H54 (cell line): ENCODE measurements around the gene IMMP1L.
A peak's percentile ranks its signal among the peaks of the same experiment; 100 is the strongest.

ENCODE experiments used
- DNase-seq: peaks from one replicate; pipeline ENCODE4 v3.0.0; 2011; ENCODE audit warnings: low spot score, mixed read lengths; ENCODE audit not compliant: insufficient read length
- FAIRE-seq: peaks from 3 replicates; lab custom pipeline; 2011; peaks lifted over from hg19 to GRCh38; lab: Jason Lieb, UNC
- POLR2A ChIP-seq: IDR thresholded peaks from 2 replicates; pipeline ENCODE4 v1.6.1; 2011; ENCODE audit warnings: low read depth, mild to moderate bottlenecking, low read length

Gene IMMP1L

DNA sequence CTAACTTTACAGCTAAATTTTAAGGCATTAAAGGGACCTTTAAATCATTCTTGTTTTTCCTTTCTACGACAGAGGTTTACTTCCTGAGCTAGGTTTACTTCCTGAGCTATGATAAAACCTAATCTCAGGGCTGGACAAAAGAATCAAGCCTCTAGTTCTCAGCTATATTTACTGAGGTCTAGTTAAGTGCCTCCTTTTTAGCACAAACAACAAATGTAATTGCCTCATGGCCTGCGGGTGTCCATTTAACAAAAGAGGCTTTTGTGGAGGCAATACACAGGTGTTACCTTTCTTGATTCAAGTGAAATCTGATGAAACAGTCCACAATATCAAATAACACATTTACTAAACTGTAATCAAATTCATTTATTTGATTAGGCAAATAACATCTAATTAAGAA is 67.3 kb downstream of the IMMP1L start:
- DNase-seq = no peak
- TF ChIP-seq POLR2A = no peak
- FAIRE-seq = no peak

DNA sequence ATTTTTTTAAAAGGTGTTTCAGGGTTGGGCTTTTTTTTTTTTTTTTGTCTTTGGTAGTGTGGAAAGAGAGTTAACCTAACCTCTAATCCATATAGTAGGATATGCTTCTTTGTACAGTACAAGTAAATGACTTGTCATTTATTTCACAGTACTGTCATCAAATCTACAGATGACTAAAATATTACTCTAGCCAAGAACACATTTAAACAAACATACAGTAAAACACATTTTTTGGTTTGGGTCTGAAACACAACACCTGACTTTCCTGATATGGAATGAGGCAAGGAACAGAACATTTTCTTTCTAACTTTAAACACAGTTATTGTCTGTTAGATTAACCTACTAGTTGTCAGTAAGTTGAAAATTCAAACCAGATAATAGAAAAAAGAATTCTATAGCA is 68.1 kb downstream of the IMMP1L start:
- DNase-seq (no peak), FAIRE-seq (no peak)
- TF ChIP-seq POLR2A = no peak

DNA sequence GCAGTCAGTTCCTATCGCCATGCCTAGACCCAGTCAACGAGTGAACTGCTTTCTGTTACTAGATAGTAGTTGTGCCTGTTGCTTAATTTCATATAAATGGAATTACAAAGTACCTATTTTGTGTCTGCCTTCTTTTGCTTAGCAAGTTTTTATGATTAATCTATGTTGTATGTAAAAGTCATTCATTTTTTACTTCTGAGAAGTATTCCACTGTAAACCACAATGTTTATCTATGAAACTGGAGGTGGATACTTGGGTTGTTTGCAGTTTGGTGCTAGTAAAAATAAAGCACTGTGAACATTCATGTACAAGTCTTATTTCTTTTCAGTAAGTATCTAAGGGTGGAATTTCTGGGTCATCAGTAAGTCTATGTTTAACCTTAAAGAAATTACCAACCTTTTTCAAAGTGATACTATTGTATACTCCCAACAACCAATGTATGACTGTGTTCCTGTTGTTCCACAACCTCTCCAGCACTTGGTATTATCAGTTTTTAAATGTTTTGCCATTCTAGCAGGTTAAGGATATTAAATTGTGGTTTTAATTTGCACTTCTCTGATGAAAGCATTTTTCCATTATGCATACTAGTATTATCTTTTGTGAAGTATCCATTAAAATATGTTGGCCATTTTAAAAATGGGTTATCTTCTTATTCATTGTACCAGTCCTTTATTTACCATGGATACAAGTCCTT is 71.5 kb downstream of the IMMP1L start:
- no peak for DNase-seq
- TF ChIP-seq POLR2A = no peak
- FAIRE-seq = peak; percentile 57

DNA sequence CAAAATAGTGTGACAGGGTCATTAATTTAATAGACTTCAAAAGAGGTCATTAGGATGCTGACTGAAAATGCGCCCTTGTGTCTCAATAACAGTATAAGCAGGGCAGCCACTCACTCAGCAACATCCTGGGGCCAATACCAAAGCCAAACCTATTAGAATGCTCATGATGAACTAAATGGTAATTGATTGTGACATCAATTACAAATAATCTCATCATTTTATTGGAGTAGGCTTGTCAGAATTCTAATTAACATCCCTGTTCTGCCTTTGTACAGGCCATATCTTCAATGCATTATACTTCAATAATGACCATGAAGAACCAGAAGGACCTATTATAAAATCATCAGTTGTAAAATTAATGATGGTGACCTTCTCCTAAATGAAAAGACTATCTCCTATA is 75.6 kb downstream of the IMMP1L start:
- FAIRE-seq (no peak), DNase-seq (no peak)
- no peak for TF ChIP-seq POLR2A

DNA sequence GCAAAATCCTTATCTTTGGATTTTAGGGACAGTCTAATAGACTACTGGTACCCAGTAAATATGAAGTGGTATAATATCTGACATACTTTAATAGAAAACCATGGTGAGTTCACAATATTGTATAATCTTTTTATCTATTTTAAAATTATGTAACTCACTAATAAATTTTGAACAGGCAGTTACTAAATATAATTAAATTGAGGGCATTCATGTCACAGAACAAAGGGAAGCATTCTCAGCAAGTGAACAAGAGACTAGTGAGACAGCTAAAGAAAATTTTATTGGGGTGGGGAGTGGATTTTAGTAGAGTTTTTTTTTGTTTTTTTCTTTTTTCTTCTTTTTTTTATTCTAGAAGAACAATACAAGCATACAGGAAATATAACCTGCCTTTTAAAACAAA is 84.8 kb downstream of the IMMP1L start:
- TF ChIP-seq POLR2A = no peak
- DNase-seq = no peak
- no peak for FAIRE-seq

DNA sequence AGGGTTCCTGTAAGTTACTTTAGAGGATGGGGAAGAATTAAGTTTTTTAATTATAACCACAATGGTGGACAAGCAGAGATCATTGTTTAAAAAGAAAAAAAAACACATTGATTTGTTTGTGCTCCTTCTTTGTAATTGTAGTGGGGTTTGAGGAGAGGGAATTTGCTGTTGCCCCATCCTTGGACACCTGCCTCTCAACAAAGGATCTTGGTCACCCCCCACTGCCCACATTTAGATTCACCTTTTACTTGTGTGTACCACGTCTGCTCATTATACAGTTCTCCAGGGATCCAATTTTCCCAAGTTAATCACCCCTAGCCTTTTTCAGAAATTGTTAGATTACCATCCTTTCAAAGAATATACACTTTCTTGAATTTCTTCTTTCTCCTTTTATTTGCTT is 86.7 kb downstream of the IMMP1L start:
- FAIRE-seq (no peak), DNase-seq (no peak)

DNA sequence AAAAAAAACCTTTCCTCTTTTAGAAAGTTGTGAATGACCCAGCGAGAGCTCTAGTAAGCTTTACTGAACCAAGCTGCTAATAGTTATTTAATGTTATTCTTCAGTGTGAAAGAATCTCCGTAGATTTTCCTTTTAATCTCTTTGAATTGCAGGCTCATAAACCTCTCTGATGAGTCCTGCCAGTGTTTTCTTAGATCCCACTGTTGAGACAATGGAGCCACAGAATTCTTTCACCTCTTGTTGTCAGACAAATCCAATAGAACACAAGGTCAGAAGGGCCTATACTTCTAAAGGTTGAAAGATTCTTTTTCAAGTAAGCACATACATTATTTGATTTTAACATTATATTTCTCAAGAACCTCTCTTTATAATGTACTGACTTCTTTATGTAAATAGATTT is 87.6 kb downstream of the IMMP1L start:
- no peak for TF ChIP-seq POLR2A
- FAIRE-seq (no peak), DNase-seq (no peak)

More for the DNA sequence above, 86.7 kb downstream of the IMMP1L start:
- no peak for TF ChIP-seq POLR2A

DNA sequence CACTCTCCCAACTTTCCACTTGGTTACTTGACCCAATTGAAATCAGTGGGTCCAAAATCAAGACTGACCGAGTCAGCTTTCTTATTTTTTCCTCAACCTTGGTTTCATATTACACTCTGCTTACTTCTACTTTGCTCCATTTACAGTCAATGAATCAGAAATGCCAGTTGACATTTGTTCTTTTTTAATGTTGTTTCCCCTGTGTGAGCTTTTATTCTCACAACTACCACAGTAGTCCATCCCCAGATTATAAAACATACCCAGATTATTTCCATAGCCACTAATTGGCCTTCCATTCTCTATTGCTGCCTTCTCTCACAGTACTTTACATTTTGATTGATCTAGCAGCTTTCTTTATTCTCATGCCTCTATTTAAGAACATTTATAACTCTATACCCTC is 89.8 kb downstream of the IMMP1L start:
- no peak for DNase-seq
- no peak for TF ChIP-seq POLR2A
- FAIRE-seq = no peak

DNA sequence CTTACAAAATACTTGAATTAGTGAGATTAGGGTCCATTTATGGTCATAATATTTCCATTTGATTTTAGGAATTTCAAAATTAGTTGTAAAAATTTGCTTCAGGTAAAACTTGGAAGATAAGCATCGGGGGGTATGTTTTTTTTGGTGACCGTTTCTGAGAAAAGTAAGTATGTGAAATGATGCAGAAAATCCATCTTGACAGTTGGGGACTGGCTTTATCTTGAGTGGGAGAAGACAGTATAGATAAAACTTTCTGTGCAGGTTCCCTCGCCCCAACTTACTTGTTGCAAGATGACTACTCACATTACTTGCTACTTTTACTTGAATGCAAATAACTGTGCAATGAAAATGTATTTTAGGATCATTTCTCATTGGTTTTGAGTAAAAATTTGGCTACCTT is 90.3 kb downstream of the IMMP1L start:
- DNase-seq = no peak
- TF ChIP-seq POLR2A = no peak
- no peak for FAIRE-seq

DNA sequence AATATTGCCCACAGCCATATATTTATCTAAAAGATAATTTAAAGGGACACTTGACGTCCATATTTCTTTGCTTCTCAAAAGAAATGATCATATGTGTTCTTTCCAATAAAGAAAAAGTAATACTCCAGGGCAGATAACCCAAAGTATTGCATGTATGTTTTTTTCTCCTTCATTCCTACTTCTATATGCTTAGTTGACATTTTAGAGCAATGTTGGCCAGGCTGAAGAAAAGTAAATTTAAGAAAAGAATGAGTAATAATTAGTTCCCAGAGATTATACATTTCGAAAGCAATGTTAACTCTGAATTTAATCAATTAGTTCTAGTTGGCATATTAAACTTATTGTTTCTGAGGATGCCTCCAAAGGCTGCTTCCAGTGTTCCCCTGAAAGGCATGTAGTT is 91.6 kb downstream of the IMMP1L start:
- no peak for TF ChIP-seq POLR2A
- FAIRE-seq (no peak), DNase-seq (no peak)

DNA sequence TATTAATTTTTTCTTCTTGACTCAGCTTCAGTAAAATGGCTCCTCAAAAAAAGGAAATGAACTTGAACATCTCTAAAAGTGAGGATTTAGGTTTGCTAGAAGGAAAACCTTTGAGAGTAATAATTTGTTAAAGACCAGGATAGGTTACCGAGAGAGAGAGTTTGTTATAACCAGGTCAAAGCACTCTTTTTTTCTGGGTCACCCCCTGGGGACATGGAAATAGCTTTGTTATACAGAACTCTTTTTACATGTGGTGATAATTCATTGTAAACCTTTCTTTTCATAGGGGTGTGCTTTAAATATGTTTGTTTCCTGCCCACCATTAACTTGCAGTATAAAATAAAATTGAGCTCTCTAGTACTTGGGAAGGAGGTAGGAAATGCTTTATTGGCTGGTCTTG is 92.1 kb downstream of the IMMP1L start:
- no peak for DNase-seq
- no peak for TF ChIP-seq POLR2A
- no peak for FAIRE-seq

DNA sequence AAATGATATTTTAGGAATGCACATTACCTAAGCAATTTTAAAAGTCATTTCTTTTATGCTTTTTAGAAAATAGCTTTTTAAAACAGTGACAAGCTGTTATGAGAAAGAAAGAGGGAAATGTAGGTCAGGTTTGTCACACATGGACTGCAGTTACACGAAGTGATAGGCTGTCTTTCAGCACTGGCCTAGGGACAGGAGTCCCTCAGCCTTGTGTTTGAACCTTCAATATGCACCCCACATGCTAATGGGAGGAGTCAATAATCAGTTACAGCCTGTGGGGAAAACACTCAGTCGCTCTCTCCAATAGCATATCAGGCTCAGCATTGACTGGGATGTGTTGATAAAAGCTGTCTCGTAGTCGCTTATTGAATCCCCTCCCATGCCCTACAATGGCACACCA is 94.0 kb downstream of the IMMP1L start:
- no peak for FAIRE-seq
- DNase-seq = no peak
- TF ChIP-seq POLR2A = no peak

DNA sequence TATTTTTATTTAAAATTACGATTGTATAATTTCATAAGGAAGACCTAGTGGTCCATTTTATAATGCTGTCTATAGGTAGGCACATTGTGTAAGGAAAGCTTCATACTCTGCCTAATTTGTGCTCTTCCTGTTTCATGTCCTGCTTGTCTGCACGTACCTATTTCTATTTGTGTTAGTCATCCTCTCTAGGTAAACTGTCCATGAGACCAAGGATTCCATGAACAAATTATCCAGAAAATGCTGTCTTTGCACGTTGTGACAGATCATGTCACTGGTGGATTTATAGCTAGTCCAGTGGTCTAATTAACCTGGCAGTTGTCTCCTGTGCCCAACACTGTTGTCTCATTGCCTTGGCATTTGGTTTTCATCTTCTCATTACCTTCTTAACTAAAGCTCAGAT is 95.1 kb downstream of the IMMP1L start:
- no peak for TF ChIP-seq POLR2A
- FAIRE-seq = no peak

DNA sequence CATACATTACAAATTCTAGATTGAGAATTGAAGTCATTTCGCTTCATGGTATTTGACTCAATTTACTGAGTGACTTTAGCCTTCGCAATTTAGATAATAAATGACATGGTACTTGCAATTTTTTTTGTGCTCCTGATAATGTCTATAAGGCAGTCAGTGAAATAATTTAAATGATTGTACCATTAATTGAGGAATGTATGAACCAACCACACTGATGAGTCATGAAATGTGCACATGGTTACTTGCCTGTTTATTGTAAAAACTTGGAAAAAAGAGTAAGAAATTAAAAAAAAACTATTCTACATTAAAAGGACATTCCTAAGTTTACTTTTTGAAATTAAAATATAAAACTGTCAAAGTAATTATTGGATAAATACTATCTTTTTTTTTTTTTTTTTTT is 96.5 kb downstream of the IMMP1L start:
- FAIRE-seq (no peak), DNase-seq (no peak)
- TF ChIP-seq POLR2A = no peak

More for the DNA sequence above, 95.1 kb downstream of the IMMP1L start:
- no peak for DNase-seq

DNA sequence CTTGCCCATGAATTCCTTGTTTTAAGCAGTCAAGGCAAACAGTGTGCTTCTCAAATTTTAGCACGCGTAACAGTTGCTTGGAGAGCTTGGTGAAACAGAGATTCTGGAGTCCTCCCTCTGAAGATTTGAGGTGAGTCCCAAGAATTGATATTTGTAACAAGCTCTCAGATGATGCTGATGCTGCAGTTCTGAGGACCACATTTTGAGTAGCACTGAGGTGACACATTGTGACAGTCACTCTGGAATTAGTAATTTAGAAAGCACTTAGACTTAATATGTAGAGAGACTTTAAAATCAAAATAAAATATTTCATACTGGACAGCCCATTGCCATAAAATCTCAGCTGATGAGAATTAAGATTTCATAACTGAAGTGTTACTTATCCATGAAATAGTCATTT is 101.2 kb downstream of the IMMP1L start:
- TF ChIP-seq POLR2A = no peak
- FAIRE-seq (peak; percentile 6), DNase-seq (no peak)
